DLD1 (cell line): Measurements from ENCODE around the gene NRXN2.
"Not testable (repeated sequence)": the region's sequence is repeated elsewhere in the genome, so short reads cannot be mapped to it uniquely, and the experiment has no call there.

Experiments
- in situ Hi-C: cut with HindIII; loops from 2 replicates; pipeline ENCODE4 v1.10.0; 2017; ENCODE audit warnings: low sequenced_read_pairs

NRXN2 gene

DNA sequence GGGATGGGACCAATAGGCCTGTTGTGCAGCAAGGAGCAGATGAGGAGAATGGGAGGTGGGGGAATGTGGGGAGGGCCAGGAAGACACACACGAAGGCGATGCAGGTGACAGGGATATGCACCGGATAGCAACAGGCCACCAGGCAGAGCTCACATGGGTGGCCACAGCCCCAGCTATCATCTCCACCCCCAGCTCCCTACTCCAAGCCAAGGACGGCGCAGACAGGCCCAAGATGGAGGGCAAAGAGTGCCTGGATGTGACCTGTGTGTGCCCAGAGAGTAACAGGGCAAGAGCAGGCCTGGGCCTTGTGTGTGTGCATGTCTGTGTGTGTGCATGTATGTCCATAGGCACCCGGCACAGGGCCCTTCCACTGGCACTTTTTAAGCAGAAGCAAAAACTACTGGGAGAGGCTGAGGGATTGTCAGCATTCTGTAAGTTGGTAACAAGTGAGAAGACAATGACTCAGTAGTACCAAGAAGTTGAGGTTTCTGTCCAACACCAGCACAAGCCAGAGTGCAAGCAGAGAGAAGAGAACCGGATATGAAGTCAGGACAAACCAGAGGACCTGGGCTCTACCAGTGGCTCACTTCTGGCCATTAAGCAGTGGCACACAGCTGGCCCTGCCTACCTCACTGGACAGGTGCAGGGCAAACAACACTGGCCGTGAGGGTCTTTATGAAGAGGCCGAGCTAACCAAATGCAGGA is 36.4 kb downstream of the NRXN2 start:
- in situ Hi-C loops, result no loop called here

GRCh38 chr11:64685536-64685935 is 37.5 kb downstream of the NRXN2 start:
- in situ Hi-C loops, result no loop called here

GRCh38 chr11:64684357-64684756 is 38.6 kb downstream of the NRXN2 start:
- in situ Hi-C loops, result no loop called here

DNA sequence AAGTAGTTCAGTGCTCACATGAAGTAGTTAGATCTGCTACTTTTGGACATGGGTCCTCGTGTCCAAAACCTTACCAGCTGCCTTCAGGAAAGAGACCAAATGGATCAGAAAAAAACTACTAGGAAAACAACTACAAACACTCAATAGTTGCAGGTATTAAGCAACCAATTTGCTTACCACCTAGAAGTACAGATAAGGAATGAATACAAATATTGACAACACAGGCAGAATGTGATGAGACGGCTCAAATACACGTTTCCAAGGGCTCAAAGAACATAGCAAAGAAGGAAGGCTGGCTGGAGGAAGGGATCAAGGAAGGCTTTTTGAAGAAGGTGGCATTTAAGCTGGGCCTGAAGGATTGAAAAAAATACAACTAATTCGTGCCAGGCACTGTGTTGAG is 41.8 kb downstream of the NRXN2 start:
- in situ Hi-C loops, result no loop called here

GRCh38 chr11:64679846-64680245 is 43.2 kb downstream of the NRXN2 start:
- in situ Hi-C loops, result no loop called here

DNA sequence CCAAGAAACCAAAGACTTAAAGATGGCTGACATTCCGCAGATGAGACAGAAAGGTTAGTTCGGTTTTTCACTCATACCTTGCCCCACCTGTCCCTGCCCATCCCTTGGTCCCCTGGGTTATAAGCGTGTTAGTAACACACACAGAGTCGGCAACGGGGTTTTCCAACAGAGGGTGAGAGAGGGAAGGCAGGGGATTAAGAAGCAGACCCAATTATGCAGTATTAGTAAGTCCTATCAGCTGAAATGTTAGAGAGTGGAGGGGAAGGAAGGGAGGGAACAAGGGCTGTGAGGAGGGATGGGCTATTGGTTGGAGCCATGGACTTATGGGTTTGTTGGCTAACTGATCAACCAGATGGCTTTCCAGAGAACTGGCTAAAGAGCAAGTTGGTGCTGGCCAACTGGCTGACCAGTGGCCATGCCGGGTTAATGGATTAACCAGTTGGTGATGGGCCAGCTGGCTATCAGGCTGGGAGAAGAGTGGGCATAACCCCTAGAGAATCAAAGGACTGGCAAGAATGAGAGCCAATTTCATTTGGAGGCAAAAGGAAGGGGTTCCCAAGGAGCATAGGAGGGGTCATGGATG is 45.5 kb downstream of the NRXN2 start:
- in situ Hi-C loops, result no loop called here

GRCh38 chr11:64676261-64676615 is 46.8 kb downstream of the NRXN2 start:
- in situ Hi-C loops, result no loop called here

DNA sequence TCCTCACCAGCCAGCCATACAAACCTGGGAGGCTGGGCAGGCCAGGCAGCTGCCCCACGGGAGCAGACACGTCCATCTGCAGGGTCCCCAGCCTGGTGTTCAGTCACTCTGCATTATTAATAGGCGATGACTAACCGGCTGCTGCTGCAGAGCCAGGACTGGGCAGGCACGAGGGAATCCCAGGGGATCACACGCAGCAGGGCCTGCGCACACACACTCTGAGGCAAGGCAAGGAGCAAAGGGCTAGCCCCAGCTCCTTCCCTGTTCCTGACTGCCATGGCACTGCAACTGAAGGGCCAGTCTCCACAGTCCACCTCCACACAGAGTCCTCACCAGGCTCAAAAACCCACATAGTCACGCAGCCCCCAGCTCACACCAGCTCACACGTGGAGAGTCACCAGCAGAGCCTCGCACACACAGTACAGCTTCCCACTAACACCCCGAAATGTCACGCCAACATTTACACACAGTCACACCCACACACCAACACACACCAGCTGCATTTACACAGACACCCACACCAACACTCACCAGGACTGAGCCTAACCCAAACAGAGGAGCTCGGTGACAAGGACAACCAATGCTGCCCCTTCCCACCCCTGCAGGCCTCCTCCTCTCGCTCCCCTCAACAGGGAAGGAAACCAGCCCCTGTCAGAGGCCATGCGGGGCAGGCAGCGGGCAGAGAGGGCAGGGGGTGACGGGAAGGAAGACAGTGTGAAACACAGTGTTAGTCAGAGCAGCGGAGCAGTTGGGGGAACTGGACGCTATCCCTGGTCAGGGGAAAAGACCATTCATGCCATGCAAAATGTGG is 47.3 kb downstream of the NRXN2 start:
- in situ Hi-C loops, result no loop called here

GRCh38 chr11:64674774-64675173 is 48.2 kb downstream of the NRXN2 start:
- in situ Hi-C loops, result no loop called here

DNA sequence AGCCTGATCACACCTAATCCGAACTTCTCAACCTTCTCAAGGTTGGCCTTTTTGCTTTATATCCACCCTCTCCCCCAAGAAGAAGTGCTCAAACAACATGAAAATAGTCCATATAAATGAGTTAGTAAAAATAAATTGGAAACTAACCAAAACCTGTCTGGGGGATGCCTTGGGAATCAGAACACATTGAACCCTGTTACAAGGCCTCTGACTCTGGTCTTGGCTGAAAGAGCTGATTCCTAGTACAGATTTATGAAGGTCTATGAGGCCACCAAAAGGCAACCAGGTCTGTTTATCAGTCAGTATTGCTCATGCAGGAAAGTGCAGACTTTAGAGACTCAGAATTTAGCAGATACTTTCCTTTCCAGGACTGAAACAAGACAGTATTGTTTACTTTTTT is 49.7 kb downstream of the NRXN2 start:
- in situ Hi-C loops, result no loop called here

DNA sequence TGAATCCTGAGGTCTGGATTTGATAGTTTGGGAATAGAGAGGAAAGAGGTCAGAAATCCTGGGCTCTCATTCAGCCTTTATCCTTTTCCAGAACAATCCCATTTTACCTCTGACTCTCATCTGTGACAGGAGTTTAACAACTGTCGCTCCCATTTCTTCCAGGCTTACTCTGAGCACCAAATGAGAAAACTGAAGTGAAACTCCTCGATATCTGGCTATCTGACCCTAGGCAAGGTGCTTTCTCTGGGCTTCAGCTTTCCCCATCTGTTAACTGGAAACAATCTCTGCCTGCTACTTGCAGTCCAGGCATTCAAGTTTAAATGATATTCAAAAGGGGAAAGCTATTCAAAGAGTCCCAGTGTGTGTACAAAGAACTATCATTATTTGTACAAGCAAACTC is 50.1 kb downstream of the NRXN2 start:
- in situ Hi-C loops, result no loop called here

DNA sequence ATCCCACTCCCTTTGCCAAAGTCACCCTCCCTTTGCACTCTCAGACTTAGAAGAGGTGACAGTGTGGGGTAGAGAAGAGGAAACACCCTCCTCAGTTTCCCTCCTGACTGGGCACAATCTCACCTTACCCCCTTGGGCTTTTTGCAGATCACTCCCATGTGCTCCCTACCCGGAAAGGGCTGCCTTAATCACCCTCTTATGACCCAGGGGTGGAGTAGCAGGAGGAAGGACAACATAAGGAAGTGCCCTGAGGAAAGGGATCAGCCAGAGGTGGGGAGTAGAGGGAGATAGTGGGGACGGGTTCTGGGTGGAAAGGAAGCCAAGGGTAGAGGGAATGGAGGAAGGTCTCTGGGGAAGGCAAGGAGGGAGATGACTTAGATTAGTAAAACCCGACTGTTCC is 52.0 kb downstream of the NRXN2 start:
- in situ Hi-C loops, result no loop called here

GRCh38 chr11:64667154-64667745 is 55.7 kb downstream of the NRXN2 start:
- in situ Hi-C loops, result no loop called here

- in situ Hi-C loops, result no loop called here
Measured at GRCh38 chr11:64665411-64665821, 57.6 kb downstream of the NRXN2 start.

DNA sequence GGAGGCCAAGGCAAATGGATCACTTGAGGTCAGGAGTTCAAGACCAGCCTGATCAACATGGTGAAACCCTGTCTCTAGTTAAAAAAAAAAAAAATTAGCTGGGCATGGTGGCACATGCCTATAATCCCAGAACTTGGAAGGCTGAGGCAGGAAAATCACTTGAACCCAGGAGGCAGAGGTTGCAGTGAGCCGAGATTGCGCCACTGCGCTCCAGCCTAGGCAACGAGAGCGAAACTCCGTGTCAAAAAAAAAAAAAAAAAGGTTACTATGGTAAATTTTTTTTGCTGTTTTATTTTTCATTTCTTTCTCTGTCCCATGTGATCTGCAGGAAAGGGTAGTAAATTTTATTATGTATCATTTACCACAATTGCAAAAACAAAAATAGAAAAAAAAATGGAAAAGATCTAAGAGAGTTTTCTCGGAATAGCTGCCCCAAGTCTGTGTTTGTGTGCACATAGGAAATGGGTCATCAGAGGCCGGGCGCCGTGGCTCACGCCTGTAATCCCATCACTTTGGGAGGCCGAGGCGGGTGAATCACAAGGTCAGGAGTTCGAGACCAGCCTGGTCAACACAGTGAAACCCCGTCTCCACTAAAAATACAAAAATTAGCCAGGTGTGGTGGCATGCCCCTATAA is 58.6 kb downstream of the NRXN2 start:
- in situ Hi-C loops, result not testable (repeated sequence)

DNA sequence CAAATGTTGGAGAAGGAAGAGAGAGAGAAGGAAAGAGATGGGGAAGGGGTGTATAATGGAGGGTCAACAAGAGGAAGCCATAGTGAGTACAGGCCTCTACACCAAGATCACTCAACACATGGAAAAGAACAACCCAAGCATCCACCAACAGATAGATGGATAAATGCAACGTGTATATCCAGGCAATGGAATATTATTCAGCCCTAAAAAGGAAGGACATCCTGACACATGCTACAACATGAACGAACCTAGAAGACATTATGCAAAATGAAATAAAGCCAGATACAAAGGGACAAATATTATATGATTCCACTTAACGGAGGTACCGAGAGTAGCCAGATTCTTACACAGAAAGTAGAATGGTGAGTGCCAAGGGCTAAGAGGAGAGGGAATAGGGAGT is 59.3 kb downstream of the NRXN2 start:
- in situ Hi-C loops, result no loop called here

DNA sequence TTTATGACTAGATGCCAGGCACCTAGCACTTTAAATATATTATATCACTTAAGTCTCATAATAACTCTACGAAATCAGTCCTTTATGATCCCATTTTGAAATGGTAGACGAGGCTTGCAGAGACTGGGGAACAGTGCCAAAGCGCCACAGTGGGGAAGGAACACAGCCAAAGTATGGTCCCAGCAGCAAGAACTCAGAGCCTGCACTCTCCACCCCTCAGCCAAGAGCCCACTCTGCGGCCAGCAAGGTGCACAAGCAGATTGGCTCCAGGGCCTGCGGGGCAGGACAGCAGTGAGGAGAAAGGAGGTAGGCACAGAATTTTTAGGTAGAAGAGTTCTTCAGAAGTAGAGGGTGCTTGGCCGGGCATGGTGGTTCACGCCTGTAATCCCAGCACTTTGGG is 61.4 kb downstream of the NRXN2 start:
- in situ Hi-C loops, result no loop called here

DNA sequence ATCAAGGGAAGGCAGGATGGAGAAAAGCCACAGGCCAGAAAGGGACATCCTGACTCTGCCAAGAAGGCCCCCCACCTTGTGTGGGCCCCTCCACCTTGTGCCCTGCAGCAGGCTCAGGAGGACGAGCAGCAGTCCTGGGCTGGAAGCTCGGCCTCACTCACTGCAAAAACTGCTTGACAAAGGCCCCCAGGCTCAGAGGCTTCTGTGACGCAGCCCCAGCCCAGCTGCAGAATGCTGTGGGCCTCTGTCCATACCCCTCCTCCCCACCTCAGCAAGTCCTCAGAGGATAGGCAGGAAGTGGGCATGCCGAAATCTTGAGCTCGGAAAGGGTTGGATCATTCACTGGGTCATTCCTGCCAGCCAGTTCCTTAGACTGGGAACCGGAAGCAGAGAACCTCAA is 61.9 kb downstream of the NRXN2 start:
- in situ Hi-C loops, result no loop called here

DNA sequence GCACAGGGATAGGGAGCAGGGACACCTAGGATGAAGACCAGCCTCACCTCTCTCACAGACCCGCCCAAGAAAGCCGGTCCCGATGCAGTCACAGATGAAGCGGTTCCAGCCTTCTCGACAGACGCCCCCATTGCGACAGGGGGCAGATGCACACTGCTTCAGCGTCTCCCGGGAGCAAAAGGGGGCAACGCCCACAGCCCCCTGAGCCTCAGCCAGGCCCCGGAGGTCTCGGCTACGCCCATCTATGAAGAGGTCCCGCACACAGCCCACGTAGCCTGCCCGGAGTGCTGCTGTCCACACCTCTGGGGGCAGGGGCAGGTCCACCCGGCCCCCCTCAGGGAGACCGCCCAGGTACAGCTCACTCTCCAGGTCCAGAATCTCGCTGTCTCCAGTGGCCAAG is 62.3 kb downstream of the NRXN2 start:
- in situ Hi-C loops, result no loop called here

- in situ Hi-C loops, result no loop called here
Measured at GRCh38 chr11:64660205-64660604, 62.8 kb downstream of the NRXN2 start.

DNA sequence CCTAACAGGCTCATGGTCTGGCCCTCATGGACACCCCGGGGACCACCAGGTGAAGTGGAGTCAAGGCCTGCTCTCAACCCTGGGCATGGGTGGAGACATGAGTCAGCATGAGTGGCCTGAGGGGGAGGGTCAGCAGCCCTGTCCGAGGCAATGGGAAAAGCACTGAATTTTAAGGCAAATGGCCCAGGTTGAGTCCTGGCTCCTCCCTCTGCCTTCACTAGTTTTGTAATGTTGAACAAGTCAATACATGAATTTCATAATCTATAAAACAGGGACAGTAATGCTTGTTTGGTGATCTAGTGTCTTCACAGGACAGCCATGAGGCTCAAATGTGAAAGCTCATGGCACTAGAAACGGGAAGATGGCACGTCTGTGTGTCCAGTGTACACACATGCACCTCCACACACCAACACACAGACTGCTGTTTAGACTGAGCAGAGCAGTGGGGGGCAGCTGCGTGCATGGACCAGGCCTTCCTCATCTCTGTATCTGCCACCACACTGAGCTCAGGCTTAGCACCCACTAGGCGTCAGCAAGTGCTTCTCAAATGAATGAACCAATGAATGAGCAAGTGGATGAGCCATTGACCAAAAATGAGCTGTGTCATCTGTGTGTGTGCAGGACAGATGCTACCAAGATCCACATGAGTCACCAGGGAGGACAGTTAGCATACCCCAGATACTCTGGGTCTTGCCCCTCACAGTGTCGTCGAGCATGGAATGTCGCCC is 63.4 kb downstream of the NRXN2 start:
- in situ Hi-C loops, result no loop called here
